Breast epithelium (tissue), 4 donors: ENCODE results near the gene VAT1L. TPM values are rescaled to one million over a fixed set of nuclear protein-coding genes. Genes with fewer than 3 reads are reported as not detected.

Experiments used
- DNase-seq, 2 donors: peaks; one replicate each; pipeline ENCODE4 v3.0.0-alpha.2; 2019; ENCODE audit warnings: low spot score in 2 of 2
- H3K27ac ChIP-seq, 2 donors: fragments of 200-600 bp; sonication (generic) in 1 of 2; one replicate each; pipeline ENCODE4 v1.5.1; 2016 to 2019; ENCODE audit warnings: mild to moderate bottlenecking in 1 of 2
- H3K27me3 ChIP-seq, 2 donors: fragments of 200-600 bp; sonication (generic) in 1 of 2; one replicate each; pipeline versions ENCODE4 v1.5.1 to v1.6.0; 2017 to 2019; ENCODE audit warnings: control low read depth in 1 of 2, mild to moderate bottlenecking in 1 of 2
- H3K36me3 ChIP-seq: fragments of 200-600 bp; one replicate; pipeline ENCODE4 v1.5.1; 2019
- H3K4me1 ChIP-seq, 2 donors: fragments of 200-600 bp; sonication (generic); one replicate each; pipeline ENCODE4 v1.5.1; 2016 to 2019; ENCODE audit warnings: control low read depth in 1 of 2
- H3K4me3 ChIP-seq, 3 donors: fragments of 200-600 bp; sonication (generic); 1 replicate in 2 of 3; 2 replicates in 1 of 3; pipeline ENCODE4 v1.5.1; 2016 to 2019; ENCODE audit warnings: mild to moderate bottlenecking in 3 of 3, moderate library complexity in 2 of 3
- H3K9me3 ChIP-seq, 2 donors: fragments of 200-600 bp; sonication (generic) in 1 of 2; one replicate each; pipeline ENCODE4 v1.5.1; 2016 to 2019; ENCODE audit warnings: control low read depth in 1 of 2
- CTCF ChIP-seq, 3 donors: fragments of 450-650 bp; IDR thresholded peaks; one replicate each; pipeline ENCODE4 v1.5.1; 2016 to 2017; ENCODE audit warnings: antibody characterized with exemption in 3 of 3, mild to moderate bottlenecking in 3 of 3, moderate library complexity in 3 of 3
- POLR2A ChIP-seq: fragments of 450-650 bp; IDR thresholded peaks from one replicate; pipeline ENCODE4 v1.6.1; 2016; ENCODE audit warnings: antibody characterized with exemption, mild to moderate bottlenecking, moderate library complexity
- POLR2AphosphoS5 ChIP-seq, 3 donors: sonication (generic); formaldehyde crosslinking; IDR thresholded peaks; one replicate each; pipeline ENCODE4 v1.6.1; 2017; ENCODE audit warnings: antibody characterized with exemption in 3 of 3
- intact Hi-C: fragments of 100-400 bp; cut with DNase I; formaldehyde crosslinking; loops from one replicate; pipeline ENCODE4 v1.15.1; 2023; ENCODE audit warnings: low total_unique reads
- total RNA-seq, 3 donors: library from RNA; depleted of rRNA; stranded (reverse); fragments of >200 nt; gene quantifications; one replicate each; pipeline ENCODE4 v1.1.0, GENCODE V29; 2016

The VAT1L gene
- total RNA-seq, 3 donors from 2014 or later = 0.33 to 0.88 TPM; not detected in 1

DNA sequence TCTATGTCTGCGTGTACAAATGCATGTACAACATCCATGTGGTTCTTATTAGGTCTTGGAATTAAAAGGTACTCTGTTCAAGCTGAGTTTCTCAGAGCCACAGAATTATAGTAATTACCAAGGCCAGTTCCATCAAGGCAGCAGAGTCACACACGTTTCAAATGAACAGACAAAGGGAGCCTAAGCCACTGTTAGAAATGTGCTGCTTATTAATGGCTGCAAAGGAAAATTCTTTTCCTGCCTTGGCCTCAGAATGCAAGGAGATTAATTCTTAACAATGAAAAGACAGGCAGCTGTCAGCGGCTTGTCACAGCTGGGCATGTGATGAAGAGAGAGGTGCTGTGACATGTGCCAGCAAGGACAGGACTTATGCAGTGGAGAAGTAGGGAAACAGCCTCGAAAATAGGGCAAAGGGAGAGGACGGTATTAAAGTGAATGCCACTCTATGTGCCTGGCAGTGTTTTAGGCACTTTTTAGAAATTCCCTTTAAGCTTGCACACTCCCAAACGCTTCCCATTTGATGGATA lies 133.9 kb downstream of the VAT1L start:
- Histone ChIP-seq H3K36me3 (no peaks in the 10 kb centered on the region), H3K27ac (no peak overlapping the region), H3K9me3 (no peaks in the 10 kb centered on the region), H3K27me3 (no peaks in the 10 kb centered on the region), H3K4me3 (no peak overlapping the region), H3K4me1 (no peaks in the 10 kb centered on the region)
- no peak for TF ChIP-seq POLR2AphosphoS5 (IDR thresholded peaks at IDR 0.05)
- no peak for TF ChIP-seq POLR2A
- TF ChIP-seq CTCF (IDR thresholded peaks at IDR 0.05) = no peak
- no peak for DNase-seq
- intact Hi-C loops = no loop called here

DNA sequence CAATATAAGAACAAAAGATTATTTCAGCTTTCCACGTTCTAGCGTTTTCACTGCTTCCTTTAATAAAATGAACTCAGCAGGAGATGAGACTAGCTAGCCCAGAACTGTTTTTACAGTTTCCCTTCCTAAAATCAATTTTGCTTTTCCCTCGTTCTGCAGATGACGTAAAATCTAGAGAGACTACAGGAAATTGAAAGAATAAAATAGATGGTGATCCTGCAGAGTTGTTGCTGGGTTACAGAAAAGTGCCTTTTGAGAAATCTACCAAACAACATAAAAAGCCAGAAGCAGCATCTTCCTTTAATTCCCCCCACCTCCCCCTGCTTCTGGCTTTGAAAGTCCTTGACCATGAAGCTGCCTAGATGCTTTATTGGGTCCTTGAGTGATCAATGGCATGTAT lies 137.2 kb downstream of the VAT1L start:
- no peaks in the 10 kb centered on the region for H3K27me3 ChIP-seq
- H3K36me3 ChIP-seq = no peaks in the 10 kb centered on the region
- intact Hi-C loops = no loop called here
- no peak overlapping the region for H3K4me3 ChIP-seq
- no peak for DNase-seq
- H3K9me3 ChIP-seq = no peaks in the 10 kb centered on the region
- H3K27ac ChIP-seq = no peak overlapping the region
- no peak for TF ChIP-seq POLR2AphosphoS5 (IDR thresholded peaks at IDR 0.05)
- no peak for TF ChIP-seq CTCF (IDR thresholded peaks at IDR 0.05)
- TF ChIP-seq POLR2A = no peak
- H3K4me1 ChIP-seq = no peaks in the 10 kb centered on the region

GRCh38 chr16:77928096-77928495 lies 139.7 kb downstream of the VAT1L start:
- Histone ChIP-seq H3K4me1 (no peaks in the 10 kb centered on the region), H3K4me3 (no peak overlapping the region), H3K27me3 (no peaks in the 10 kb centered on the region), H3K36me3 (no peaks in the 10 kb centered on the region), H3K27ac (no peak overlapping the region), H3K9me3 (no peaks in the 10 kb centered on the region)
- intact Hi-C loops = no loop called here
- TF ChIP-seq POLR2AphosphoS5 (IDR thresholded peaks at IDR 0.05) = no peak
- TF ChIP-seq CTCF (IDR thresholded peaks at IDR 0.05) = no peak
- no peak for TF ChIP-seq POLR2A
- DNase-seq = no peak

GRCh38 chr16:77929004-77929403 lies 140.6 kb downstream of the VAT1L start:
- no peak for DNase-seq
- intact Hi-C loops = no loop called here
- H3K36me3 ChIP-seq = no peaks in the 10 kb centered on the region
- no peak overlapping the region for H3K4me3 ChIP-seq
- no peaks in the 10 kb centered on the region for H3K27me3 ChIP-seq
- no peaks in the 10 kb centered on the region for H3K9me3 ChIP-seq
- H3K4me1 ChIP-seq = no peaks in the 10 kb centered on the region
- H3K27ac ChIP-seq = no peak overlapping the region
- TF ChIP-seq POLR2A (no peak), POLR2AphosphoS5 (IDR thresholded peaks at IDR 0.05) (no peak), CTCF (IDR thresholded peaks at IDR 0.05) (no peak)

GRCh38 chr16:77931058-77931457 lies 142.7 kb downstream of the VAT1L start:
- intact Hi-C loops = no loop called here
- Histone ChIP-seq H3K4me3 (no peak overlapping the region), H3K4me1 (no peaks in the 10 kb centered on the region), H3K36me3 (no peaks in the 10 kb centered on the region), H3K9me3 (no peaks in the 10 kb centered on the region), H3K27ac (no peak overlapping the region), H3K27me3 (no peaks in the 10 kb centered on the region)
- no peak for DNase-seq
- no peak for TF ChIP-seq CTCF (IDR thresholded peaks at IDR 0.05)
- TF ChIP-seq POLR2A = no peak
- no peak for TF ChIP-seq POLR2AphosphoS5 (IDR thresholded peaks at IDR 0.05)
